Cerebellar nuclear complex (tissue), 1 donor: ENCODE results near the gene IMPDH1.

ENCODE experiments used
- DNase-seq, 2 experiments: peaks; one replicate each; lab custom pipeline; 2025; lab: John Stamatoyannopoulos, UW

Gene IMPDH1

DNA sequence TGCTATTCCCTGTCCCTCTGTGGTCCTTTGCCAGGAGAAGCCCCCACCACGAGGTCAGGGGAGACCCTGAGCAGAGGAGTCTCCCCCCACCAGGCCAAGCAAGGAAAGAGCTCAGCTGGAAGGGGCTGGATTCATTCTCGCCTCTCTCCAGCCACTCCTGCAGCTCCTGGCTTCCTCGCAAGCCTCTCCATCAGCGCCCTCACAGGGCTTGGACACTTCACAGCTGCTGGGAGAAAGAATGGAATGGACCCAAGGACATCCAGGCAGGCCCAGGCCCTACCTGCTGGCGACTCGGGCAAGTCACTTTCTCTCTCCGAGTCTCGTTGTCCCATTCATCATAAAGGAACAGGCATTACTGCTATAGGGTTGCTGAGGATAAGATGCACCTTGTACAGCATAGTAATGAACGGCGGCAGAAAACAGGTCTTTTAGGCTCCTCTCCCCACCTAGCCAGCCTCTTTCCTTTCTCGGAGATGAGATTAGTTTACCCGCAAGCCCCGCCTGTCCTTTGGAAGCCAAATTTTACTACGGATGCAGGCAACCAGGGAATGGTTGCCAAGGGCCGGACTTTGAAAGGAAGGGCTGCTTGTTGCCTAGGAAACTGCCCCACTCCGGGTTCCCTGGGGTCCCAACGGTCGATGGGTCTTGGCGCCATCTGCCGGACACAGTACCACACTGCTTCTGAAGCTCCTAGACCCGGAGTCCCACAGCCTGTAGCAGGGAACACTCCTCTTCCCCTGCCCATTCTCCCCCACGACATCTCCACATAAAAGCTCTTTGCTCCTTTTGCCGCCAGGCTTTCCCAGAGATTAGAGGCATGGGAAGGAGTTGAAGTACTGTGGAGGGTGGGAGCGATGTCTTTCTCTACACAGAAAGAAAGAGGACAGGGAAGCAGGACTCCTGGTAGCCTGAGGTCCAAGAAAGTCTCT, 22.3 kb downstream of the IMPDH1 start:
- peak; percentile 61 to 84 for DNase-seq

DNA sequence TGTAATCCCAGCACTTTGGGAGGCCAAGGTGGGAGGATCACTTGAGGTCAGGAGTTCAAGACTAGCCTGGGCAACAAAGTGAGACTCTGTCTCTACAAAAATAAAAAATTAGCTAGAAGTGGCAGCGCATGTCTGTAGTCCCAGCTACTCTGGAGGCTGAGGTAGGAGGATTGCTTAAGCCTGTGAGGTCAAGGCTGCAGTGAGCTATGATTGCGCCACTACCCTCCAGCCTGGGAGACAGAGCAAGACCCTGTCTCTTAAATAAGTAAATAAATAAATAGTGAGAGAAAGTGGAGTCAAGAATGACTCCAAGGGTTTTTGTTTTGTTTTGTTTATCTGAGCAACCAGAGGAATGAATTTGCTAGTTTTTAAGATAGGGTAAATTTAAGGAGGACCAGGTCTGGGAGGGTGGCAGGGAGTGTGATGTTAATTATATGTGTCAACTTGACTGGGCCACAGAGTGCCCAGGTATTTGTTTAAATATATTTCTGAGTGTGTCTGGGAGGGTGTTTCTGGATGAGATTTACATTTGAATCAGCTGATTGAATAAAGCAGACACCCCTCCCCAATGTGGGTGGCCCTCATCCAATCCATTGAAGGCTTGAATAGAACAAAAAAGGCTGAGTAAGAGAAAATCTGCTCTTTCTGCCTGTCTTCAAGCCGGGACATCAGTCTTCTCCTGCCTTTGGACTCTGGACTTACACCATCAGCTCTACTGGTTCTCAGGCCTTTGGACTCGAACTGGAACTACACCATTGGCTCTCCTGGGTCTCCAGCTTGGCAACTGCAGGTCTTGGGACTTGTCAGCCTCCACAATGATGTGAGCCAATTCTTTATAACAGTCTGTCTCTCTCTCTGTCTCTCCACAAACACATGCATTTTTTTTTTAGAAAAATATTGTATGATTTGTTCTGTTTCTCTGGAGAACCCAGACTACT, 23.5 kb downstream of the IMPDH1 start:
- no peak for DNase-seq

DNA sequence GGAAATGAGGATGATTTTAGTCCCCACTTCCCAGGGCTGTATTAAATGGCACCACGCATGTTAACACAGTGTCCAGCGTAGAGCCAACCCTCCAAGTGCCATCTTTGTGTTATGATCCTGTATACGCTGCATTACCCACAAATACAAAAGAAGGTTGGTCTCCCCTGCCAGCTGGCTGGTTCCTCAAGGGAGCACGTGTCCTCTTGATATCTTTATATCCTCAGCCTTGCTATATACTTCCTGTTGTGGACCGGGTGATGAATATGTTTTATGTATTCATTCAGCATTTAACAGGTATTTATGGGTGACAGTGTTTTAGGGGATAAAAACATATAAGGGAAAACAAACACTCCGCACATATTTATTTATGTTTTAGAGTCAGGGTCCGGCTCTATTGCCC, 25.1 kb downstream of the IMPDH1 start:
- DNase-seq = no peak

GRCh38 chr7:128383776-128384175, 26.0 kb downstream of the IMPDH1 start:
- no peak for DNase-seq

GRCh38 chr7:128381161-128381821, 28.5 kb downstream of the IMPDH1 start:
- DNase-seq = no peak

- DNase-seq = no peak
Measured at GRCh38 chr7:128380483-128381106, 29.2 kb downstream of the IMPDH1 start.

GRCh38 chr7:128379900-128380479, 29.8 kb downstream of the IMPDH1 start:
- DNase-seq = no peak

- no peak for DNase-seq
Measured at GRCh38 chr7:128378637-128379036, 31.1 kb downstream of the IMPDH1 start.

DNA sequence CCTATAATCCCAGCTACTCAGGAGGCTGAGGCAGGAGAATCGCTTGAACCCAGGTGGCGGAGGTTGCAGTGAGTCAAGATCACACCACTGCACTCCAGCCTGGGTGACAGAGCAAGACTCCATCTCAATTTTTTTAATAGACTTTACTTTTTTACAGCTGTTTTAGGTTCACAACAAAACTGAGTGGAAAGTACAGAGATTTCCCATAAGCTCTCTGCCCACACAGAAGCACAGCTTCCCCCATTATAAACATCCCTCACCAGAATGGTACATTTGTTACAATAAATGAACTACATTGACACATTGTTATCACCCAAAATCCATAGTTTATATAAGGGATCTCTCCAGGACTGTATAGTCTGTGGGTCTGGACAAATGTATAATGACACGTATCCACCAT, 33.7 kb downstream of the IMPDH1 start:
- no peak for DNase-seq

GRCh38 chr7:128374041-128374440, 35.7 kb downstream of the IMPDH1 start:
- no peak for DNase-seq

DNA sequence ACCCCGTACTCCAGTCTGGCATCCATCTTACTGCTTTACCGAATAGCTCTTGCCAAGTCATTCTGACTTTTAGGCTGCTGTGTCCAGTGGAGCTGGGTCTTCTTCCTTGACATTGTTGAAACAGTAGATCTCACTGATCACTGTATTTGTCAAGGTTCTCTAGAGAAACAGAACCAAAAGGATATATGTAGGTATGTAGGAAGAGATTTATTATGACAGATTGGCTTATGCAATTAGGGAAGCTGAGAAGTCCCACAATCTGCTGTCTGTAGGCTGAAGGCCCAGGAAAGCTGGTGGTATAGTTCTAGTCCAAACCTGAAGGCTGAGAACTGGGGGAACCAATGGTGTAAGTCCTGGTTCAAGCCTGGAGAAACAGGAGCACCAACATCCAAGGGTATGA, 36.2 kb downstream of the IMPDH1 start:
- DNase-seq = no peak

DNA sequence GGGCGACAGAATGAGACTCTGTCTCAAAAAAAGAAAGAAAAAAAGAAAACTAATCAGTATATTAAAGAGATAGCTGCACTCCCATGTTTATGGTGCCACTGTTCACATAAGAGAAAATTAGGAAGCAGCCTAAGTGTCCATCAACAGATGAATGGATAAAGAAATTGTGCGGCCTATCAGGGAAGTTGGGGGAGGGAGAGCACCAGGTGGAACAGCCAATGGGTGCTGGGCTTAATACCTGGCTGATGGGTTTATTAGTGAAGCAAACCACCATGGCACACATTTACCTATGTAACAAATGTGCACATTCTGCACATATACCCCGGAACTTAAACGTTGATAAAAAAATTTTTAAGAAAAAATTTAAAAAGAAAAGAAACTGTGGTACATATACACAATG, 39.3 kb downstream of the IMPDH1 start:
- DNase-seq = no peak

GRCh38 chr7:128366986-128367385, 42.8 kb downstream of the IMPDH1 start:
- DNase-seq = no peak

DNA sequence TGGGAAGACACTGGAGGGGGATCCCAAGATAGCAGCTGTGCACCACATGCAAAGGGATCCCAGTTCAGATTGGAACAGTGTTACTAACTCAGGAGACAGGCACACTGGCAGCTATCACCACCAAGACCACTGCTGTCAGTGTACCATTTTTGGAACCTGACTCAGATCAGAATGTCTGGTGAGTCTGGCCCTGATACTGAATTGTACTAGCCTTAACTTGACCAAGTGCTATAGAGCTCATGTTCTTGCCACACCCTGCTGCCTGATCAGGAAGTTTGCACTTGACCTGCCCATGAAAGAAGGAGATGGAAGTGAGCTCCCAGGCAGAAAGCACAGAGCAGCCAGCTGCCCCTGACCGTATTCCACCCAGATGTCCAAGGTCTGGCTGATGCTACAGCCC, 43.5 kb downstream of the IMPDH1 start:
- DNase-seq = no peak

- DNase-seq = no peak
Measured at GRCh38 chr7:128365432-128365831, 44.4 kb downstream of the IMPDH1 start.

DNA sequence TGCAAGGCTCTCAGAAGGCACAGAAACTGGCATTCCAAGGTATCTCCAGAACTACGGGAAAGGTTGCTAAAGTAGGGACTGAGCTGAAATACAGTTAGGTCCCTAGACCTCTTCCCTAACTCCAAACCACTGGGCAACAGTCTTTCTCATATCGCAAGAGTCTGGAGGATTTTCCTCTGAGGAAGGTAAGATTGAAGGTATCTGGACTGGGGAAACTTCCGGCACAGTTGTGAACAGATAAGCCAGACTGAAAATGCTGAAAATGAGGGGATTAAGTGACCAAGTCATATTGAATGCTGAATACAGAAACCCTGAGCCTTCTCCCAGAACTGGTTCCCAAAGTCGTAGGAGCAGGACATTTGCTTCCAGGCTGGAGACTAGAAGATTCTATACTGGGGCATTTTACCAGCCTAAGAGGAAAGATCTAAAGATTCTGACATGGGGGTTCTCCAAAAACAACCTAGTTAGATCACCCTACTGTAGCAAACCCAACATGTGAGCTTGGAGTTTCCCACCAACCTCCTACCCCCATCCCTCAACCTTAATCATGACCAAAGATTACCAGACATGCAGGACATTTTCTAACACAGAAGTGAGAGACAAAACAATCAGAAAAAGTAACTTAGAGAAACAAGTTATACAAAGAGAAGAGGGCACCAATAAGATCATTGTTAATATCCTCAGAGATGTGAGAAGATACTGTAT, 45.5 kb downstream of the IMPDH1 start:
- DNase-seq = no peak

GRCh38 chr7:128363261-128363721, 46.5 kb downstream of the IMPDH1 start:
- no peak for DNase-seq

GRCh38 chr7:128362670-128363069, 47.1 kb downstream of the IMPDH1 start:
- DNase-seq = no peak

DNA sequence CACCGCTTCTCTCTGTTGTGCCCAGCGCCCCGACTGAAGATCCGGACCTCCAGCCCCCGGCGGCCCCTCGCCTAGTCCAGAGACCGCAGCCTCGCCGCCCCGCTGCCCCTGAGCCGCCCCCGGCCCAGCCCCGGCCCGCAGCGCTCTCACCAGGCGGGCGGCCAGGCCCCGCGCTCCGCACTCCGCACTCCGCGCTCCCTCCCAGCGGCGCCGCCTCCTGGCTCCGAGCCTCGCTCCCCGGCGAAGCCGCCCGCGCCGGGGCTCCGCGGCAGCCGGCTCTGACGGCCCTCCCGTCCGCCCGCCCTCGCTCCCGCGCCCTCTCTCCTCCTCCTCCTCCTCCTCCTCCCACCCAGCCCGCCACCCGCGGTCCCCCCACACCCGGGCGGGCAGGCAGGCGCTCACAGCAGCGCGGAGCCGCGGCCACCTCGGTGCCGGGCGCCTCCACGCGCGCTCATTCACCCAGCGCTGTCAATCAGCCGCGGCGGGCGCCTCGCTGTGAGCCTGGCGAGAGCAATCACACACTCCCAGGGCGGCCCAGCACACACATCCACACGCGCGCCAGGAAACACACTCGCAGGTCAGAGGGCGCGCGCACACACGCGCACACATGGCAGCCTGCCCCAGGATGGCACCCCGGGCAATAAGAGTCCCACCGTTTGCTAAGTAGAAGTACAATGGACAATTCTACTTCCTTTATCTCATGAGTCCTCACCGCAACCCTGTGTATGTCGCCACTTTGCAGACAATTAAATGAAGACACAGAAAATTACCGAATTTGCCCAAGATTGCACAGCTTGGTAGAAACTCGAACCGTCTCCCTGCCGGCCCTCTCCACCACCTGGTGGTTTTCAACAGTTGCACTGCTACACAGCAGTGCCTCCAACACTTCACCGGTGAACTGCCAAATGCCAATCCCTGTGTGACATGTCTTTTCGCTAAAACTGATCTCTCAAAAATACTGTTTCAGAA, 48.1 kb downstream of the IMPDH1 start, which contains the start of gene PRRT4:
TSS of gene PRRT4 (minus strand) at position 280 of the 969 bp plus-strand sequence.
- no peak for DNase-seq
